Fibroblast of peridontal ligament (primary cell): ENCODE results near the gene KIRREL3.
A peak's percentile ranks its signal among the peaks of the same experiment; 100 is the strongest.

Experiments used
- DNase-seq: peaks from one replicate; pipeline ENCODE4 v3.0.0-alpha.2; 2010; ENCODE audit errors: extremely low read depth

KIRREL3 gene

GRCh38 chr11:126440792-126441514 lies 559.6 kb downstream of the KIRREL3 start:
- DNase-seq, result peak; percentile 66

- DNase-seq, result no peak
These were observed 560.3 kb downstream of the KIRREL3 start for GRCh38 chr11:126440276-126440675.

- no peak for DNase-seq
These were observed 561.9 kb downstream of the KIRREL3 start for GRCh38 chr11:126438691-126439090.

GRCh38 chr11:126438272-126438671 lies 562.3 kb downstream of the KIRREL3 start:
- no peak for DNase-seq

GRCh38 chr11:126437731-126438130 lies 562.8 kb downstream of the KIRREL3 start:
- DNase-seq, result no peak

GRCh38 chr11:126436209-126436755 lies 564.3 kb downstream of the KIRREL3 start:
- DNase-seq, result no peak

GRCh38 chr11:126434950-126435335 lies 565.6 kb downstream of the KIRREL3 start:
- no peak for DNase-seq

GRCh38 chr11:126433989-126434949 lies 566.3 kb downstream of the KIRREL3 start:
- no peak for DNase-seq

GRCh38 chr11:126433244-126433846 lies 567.2 kb downstream of the KIRREL3 start:
- DNase-seq, result no peak

- DNase-seq, result no peak
These were observed 568.0 kb downstream of the KIRREL3 start for GRCh38 chr11:126432525-126432924.

- DNase-seq, result no peak
These were observed 568.5 kb downstream of the KIRREL3 start for GRCh38 chr11:126432065-126432461.

- DNase-seq, result peak; percentile 41
These were observed 569.0 kb downstream of the KIRREL3 start for GRCh38 chr11:126431401-126432064.

- DNase-seq, result no peak
These were observed 569.8 kb downstream of the KIRREL3 start for GRCh38 chr11:126430581-126431335.

- no peak for DNase-seq
These were observed 573.5 kb downstream of the KIRREL3 start for GRCh38 chr11:126426820-126427749.

- DNase-seq, result no peak
These were observed 574.5 kb downstream of the KIRREL3 start for GRCh38 chr11:126426106-126426505.

GRCh38 chr11:126424471-126425039 lies 576.0 kb downstream of the KIRREL3 start:
- no peak for DNase-seq

- DNase-seq, result no peak
These were observed 576.8 kb downstream of the KIRREL3 start for GRCh38 chr11:126423743-126424142.

GRCh38 chr11:126423154-126423553 lies 577.4 kb downstream of the KIRREL3 start:
- no peak for DNase-seq

GRCh38 chr11:126422446-126422845 lies 578.1 kb downstream of the KIRREL3 start:
- no peak for DNase-seq
